HG02970 (cell line): ENCODE measurements around the gene UBXN10.

Experiments used
- ATAC-seq: cut with Tn5 transposase; IDR thresholded peaks from one replicate; pipeline ENCODE4 v1.9.1; 2021; ENCODE audit warnings: mild to moderate bottlenecking, moderate library complexity, moderate number of reproducible peaks; ENCODE audit not compliant: unreplicated experiment, low FRiP score

UBXN10 gene

DNA sequence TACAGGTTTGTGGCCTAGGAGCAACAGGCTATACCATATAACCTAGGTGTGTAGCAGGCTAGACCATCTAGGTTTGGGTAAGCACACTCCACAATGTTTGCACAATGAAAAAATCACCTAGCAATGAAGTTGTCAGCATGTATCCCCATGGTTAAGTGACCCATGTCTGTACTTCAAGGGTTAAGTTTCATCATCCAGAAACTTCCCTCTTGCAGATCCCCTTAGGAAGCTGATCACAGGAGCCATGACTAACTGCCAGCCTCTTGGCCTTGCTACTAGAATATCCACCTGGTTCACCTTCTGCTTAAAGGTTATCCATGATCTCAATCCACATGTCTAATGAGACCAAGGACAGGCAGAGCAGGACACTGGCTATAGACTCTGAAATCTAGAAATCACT, 3.5 kb upstream of the UBXN10 start:
- ATAC-seq: no peak

DNA sequence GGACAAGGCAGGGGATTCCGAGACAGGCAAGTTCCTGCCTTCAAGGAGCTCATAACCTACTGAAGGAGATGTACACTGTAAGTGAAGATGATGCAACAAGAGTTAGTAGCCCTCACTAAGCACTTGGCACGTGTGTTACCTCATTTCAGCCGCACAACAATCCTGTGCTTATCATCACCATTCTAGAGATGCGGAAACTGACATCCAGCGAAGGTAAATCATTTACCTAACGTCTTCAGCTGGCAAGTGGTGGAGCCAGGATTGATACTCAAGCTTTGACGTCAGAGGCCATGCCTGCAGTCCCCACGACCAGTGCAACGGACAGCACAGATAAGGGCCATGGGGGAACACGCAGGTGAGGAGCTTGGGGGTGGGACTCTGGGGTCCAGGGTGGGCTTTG, 2.9 kb upstream of the UBXN10 start:
- no peak for ATAC-seq

DNA sequence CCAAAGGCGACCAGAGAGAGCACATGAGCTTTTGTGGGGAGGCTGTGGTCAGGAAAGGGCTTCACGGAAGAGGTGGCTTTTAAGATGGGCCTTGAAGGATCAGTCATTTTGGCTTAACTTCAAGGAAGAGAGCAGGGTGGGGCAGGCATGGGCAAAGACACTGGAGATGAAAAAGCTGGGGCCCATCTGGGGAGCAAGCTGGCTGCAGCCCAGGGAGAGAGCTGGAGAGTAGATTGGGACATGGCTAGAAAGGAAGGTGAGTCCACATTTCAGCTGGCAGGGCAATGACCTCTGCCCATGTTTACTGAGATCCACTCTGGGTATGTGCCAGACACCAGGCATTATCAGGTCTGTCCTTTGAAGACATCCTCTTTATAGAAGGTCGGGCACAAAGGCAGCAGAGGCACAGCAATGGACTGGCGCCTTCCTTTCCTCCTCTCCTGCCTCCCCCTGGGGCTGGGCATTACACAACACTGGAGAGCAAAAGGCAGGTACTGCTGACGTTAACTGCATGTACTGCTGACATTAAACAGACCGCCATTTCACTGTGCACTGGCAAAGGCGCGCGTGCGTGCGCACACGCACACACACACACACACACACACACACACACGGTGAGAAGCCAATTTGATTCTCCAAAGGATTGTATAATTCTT, 2.2 kb upstream of the UBXN10 start:
- ATAC-seq: no peak

DNA sequence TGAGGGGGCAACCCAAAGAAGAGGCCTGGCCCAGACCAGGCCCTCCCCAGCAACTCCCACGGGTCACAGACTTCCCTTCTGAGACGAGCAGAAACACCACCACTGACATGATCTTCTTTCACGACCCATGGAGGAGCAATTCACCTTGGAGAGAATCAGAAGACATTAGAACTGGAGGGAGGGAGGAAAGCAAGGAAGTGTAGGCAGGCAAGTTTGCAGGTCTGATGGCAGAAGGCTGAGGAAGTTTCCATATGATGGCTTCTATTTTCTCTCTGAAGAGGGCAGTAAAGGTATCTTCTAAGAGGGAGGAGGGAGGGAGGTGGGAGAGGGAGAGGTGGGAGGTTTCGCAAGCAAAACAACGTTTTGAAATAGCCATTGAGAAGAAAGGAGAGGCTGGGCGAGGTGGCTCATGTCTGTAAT, 1.4 kb upstream of the UBXN10 start:
- no peak for ATAC-seq

DNA sequence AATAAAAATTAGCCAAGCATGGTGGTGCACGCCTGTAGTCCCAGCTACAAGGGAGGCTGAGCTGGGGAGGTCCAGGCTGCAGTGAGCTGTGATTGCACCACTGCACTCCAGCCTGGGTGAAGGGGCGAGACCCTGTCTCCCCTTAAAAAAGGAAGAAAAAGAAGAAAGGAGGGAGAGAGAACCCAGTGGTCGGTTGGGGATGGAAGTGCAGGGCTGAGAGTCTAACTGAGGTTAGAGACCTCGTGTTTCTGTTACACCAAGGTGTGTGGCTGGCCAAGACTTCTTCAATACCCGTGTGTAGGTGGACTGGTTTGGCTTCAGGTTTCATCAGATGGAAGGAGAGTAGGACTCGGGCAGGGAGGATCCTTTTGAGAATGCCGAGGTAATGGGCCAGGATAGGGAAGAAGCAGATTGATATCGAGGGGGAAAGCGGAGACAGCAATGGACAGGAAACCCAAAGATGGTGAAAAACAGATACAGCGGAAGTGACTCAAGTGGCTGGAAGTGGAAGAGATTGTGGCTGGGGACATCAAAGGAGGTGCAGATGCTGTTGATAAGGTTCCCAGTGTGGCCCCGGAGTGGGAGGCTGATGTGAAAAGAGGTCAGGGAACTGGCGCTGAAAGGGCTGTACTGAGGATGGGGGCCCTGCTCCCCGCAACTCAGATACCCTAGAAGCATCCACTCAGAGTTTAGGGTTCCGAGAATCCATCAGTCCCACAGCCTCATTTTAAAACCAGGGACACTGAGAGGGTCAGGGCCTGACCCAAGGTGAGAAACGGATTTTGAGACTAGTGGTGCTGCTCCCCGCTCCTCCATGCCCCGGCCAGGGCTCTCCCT, 681 bp upstream of the UBXN10 start:
- no peak for ATAC-seq

DNA sequence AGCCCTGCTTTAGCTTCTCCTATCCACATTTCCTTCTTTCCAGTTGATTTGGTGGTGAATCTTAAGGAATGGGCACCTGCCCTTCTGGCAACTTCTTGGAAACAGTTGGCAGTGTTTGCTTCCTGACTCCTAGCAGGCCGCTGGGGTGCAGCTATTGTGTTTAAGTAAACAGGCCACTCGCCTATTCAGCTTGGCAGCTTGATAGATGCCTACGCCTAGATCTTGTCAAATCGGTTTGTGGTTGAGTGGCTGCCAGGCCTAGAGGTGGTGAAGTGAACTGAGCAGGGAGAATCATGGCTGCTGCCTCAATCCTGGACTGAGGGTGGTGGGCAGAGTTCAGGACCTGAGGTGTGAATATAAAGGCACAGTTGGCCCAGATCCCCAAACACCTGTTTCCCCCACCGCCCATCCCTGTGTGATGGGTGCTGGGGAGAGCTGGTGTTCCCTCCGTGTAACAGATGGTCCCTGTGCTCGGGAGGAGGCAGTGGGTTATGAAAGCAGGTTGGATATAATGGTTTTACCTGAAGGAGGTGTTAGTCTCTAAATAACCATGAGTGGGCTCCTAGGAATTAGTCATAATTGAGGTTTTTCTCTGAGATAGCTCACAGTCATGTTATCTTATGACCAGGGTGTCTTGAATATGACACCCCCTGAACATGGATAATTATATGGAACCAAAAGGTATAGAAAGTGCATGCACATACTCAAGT, 1.4 kb downstream of the UBXN10 start:
- no peak for ATAC-seq

DNA sequence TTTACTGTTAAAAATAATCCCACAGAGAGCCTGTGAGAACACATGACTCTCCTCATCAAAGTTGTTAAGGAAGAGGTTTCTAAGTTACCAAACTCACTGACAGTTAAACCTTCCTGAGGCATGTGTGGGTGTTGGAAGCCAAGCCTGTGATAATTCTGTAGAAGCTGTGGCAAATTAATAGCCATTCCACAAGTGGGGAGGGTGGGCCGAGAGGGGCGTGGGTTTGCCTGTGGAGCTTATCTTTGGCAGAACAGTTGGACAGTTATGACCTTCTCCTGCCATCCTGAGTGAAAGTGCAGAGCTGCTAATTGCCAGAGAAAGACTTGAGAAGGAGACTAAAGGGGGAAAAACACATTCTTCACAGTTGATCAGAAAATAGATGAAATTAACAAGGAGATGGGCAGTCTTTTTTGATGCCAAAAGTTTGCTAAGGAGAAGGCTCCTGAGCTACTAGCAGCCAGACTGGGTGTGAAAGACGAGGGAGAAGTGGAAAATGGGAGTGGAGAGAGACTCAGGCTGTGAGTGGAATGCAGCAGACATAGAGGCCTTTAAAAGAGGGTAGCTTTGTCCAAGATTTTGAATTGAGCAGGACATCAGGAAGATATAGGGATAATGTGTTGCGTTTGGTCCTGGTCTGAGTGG, 2.0 kb downstream of the UBXN10 start:
- ATAC-seq: no peak

DNA sequence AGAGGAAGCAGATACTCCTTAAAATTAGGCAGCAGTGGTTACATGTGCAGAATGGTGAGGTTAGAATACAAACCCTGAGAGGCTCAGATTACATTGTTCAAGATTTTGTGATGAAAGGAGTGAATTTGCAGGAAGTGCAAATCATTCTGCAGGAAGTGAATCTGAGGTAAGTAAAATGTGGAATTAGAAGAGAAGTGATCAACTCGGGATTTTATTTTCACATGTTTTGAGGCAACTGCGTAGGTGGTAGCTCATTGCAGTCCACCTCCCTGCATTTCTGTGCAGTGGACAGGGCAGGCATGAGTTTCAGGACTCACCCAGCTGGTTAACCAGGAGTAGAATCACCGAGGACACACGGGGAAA, 2.5 kb downstream of the UBXN10 start:
- no peak for ATAC-seq

DNA sequence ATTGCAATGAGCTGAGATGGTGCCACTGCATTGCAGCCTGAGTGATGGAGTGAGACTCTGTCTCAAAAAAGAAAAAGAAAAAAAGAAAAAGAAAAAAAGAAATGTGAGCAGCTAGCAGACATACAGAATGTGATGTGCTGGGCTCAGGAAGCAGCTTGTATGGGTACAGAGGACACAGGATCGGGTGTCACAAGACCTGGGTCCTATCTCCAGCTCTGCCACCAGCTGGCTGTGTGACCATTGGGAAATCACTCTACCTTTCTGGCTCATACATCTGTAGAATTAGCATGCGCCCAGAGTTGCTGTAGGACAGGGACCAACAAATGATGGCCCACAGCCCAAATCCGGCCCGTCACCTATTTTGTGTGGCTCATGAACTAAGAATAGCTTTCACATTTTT, 3.8 kb downstream of the UBXN10 start:
- no peak for ATAC-seq

DNA sequence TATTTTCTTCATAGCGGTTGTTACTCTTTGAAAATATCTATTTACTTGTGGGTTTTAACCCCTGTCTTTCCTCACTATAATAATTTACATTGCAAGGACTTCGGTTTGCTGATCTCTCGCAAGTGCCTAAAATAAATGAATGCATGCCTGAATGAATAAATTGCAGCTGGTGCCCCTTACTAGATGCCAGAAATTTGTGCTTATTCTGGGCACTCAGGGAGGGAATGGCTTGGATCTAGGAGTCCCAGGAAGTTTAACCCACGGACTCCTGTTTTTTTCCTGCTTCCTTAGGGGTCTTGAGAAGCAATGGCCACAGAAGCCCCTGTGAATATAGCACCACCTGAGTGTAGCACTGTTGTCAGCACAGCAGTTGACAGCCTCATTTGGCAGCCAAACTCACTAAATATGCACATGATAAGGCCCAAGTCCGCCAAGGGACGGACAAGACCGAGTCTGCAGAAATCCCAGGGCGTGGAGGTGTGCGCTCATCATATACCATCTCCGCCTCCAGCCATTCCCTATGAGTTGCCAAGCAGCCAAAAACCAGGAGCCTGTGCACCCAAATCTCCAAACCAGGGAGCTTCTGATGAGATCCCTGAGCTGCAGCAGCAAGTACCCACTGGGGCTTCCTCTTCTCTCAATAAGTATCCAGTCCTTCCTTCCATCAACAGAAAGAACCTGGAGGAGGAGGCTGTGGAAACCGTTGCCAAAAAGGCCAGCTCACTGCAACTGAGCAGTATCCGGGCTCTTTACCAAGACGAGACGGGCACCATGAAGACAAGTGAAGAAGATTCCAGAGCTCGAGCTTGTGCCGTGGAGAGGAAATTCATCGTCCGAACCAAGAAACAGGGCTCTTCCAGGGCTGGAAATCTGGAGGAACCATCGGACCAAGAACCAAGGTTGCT, 4.6 kb downstream of the UBXN10 start:
- no peak for ATAC-seq

DNA sequence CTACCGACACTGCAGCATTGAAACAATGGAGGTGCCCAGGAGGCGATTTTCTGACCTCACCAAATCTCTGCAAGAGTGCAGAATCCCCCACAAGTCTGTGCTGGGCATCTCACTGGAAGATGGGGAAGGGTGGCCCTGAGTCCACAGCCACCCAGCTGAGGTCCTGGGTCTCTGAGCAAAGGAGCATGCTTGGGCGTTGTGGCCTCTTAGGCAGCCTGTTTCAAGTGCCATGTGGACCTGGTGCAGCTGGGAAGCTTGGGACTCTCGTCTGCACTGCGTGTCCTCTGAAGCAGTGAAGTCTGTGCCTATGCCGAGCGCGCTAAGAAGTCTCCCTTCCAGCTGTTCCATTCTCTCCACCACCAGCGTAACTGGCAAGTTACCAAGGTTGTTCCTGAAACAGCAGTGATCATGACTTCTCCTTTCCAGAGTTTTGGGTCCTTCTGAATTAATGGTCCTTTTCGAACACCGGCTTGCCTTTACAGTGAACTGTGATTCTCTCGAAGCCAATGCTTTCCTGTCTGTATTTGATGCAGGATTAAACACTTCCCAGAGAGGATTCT, 5.5 kb downstream of the UBXN10 start:
- no peak for ATAC-seq

DNA sequence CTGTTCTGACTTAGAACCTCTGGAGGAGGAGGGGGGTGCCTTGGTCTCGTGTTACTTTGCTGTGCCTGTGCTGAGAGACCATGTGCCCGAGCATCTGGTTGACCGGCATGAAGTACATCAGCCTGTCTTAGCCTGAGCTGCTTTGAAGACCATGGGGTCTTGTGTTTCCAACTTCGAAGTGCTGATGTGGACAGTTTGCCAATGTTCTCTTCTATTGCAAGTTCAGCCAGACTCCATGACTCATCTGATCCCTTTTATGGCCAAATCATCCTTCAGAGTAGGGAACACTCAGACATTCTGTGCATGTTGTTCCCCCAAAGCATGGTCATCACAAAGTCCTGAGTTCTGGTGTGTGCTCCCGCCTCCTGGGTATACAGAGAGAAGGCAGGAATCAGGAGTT, 6.5 kb downstream of the UBXN10 start:
- no peak for ATAC-seq

DNA sequence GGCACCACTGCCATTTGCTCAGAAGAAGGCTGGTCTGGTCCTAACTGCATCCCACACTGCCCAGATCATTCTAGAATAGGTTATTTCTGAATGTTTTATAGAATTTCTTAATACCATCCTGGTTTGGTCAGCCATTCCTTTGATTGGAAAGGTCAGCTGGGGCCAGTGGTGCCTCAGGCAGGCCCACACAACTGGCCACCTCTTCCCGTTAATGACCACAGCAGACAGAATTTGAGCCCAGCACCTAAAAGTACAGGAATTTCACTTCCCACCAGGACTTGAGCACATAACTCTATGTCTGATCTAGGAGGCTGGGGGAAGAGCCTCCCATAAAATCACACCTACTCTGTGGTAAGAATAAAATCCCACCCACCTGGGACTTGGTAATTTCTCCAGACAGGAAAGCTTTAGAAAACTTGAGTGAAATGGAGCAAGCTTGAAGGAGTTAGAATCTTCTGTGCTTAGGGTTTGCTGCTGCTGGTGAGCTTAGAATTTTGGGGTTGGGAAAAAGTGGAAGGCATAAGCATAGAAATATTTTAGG, 7.0 kb downstream of the UBXN10 start:
- no peak for ATAC-seq

DNA sequence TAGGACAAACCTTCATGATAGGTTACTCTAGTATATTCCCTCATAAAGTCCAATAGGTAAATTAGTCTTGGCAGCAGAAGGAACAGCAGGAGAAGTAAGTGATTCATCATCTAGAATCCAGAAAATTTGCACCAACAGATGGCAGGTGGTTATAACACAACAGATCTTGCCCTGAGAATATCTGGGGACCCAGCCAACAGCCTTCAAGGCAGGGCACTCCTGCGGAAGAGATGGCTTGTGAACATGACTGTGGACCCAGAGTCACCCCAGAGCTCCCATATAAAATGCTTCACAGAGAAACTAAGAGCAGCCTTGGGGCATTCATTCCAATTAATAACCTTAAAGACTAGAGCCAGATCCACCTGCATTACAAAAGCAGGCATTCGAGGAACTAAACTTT, 8.3 kb downstream of the UBXN10 start:
- no peak for ATAC-seq

DNA sequence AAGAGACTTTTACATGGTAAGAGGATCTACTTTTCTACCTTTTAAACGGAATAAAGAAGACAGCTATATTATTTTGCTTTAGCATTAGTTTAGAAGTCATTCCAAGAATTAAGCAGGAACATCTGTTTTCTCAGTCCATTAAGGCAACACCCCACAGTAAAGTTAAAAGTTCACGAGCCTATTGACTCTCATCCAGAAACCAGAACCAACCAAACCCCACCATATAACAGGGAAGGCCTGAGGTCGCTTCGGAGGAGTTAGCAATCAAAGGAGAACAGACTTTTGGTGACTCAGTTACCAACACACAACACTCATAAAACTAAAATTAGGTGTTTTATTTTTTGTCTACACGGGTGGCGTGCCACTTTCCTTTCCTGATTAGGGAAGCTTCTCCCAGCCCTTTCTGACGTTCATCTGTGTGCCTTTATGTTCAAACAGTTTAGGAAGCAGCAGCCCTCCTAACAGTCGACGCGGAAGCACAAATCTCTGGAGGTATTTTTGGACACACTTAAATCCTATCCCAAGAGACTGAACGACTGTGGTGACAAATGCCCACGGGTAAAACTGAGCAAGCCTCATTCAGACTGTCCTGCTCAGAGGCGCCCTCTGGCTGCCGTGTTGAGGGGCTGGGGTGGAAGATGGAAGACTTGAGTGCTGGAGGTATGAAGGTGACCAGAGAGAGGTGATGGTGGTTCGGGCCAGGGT, 9.0 kb downstream of the UBXN10 start:
- no peak for ATAC-seq

DNA sequence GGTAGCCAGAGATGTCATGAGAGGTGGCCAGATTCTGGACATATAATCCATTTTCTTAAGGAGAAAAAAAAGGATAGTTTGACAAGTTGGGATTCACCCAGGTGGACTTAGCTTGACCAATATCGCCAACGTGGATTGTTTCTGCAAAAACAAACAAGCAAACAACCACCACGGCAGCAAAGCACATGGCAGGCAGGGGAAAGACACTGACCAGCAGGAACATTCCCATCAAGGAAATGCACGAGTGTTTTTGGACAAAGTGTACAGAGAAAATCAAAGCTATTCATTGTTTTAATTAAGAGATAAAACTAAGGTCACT, 9.5 kb downstream of the UBXN10 start:
- ATAC-seq: no peak

DNA sequence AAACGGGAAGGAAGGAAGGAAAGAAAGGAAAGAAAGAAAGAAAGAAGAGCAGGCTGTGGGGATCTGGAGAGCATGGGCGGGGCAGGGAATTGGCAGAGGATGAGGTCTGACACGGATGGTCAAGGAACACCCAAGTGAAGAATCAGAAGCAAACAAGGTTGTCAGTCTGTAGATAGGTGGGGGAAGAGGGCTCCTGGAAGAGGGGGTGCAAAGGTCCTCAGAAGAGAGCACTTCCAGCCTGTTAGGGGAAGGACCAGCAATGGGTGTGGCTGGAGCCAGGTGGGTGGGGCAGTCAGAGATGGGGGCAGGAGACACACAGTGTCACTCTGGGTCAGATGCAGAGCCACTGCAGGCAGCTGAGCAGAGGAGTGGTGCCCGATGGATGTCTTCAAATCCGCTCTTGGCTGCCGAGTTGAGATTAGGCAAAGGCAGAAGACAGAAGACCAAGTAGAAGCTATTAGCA, 11.5 kb downstream of the UBXN10 start:
- no peak for ATAC-seq

DNA sequence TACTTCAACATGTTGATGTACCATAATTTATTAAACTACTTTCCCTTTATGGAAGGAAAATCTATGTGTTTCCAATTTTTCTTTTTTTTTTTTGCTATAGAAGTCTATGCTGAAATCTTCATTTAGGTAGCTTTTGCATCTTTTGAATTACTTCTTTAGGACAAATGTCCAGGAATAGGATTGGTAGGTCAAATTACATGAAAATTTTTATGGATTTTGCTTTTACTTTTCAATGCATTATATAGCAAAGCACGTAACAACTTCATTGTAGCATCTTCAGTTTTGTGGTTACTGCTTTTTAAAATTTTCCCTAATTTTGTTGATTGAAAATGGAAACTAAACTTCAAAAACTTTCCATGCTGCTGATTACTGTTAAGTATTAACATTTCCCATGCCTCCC, 12.4 kb downstream of the UBXN10 start:
- ATAC-seq: no peak

DNA sequence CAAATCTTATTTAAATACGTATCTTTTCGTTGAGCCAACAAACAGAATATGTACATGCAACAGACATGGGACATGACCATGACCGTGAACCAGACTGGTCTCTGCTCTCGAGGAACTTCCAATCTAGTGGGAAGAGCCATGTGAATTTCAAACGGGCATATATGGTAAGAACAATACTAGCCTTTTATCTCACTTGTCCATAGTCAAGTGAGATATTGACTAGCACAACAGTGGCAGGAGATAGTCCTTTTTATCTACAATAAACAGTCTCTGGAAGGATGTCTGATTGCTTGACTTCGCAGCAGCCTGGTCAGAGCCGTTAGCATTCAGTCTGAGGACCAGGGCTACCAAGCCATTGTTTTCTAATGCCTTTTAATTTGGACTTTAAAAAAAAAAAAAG, 13.0 kb downstream of the UBXN10 start:
- no peak for ATAC-seq
